Mesenchymal stem cell (in vitro differentiated cells and primary cell): ENCODE measurements around the gene PRDM12.

Source experiments
- DNase-seq: peaks from one replicate; pipeline ENCODE4 v3.0.0-alpha.2; 2013
- H2AFZ ChIP-seq: one replicate; pipeline ENCODE4 v1.6.1; 2013; ENCODE audit warnings: low read depth, mild to moderate bottlenecking, control low read depth, inconsistent platforms, low read length, moderate library complexity
- H2AK5ac ChIP-seq: 2 replicates; pipeline ENCODE4 v1.6.1; 2013; ENCODE audit warnings: low read length, moderate library complexity, mild to moderate bottlenecking, inconsistent platforms; ENCODE audit not compliant: severe bottlenecking
- H2BK120ac ChIP-seq: one replicate; pipeline ENCODE4 v1.6.1; 2013; ENCODE audit warnings: low read depth, mild to moderate bottlenecking, inconsistent platforms, low read length, moderate library complexity
- H2BK12ac ChIP-seq, 2 experiments: one replicate each; pipeline ENCODE4 v1.6.1; 2013; ENCODE audit warnings: inconsistent platforms in 2 of 2, low read length in 2 of 2, mild to moderate bottlenecking in 2 of 2, moderate library complexity in 2 of 2, control low read depth in 1 of 2
- H2BK15ac ChIP-seq: one replicate; pipeline ENCODE4 v1.6.1; 2013; ENCODE audit warnings: mild to moderate bottlenecking, low read depth, inconsistent platforms; ENCODE audit not compliant: poor library complexity, severe bottlenecking
- H2BK5ac ChIP-seq: 2 replicates; pipeline ENCODE4 v1.6.1; 2013; ENCODE audit warnings: low read depth, mild to moderate bottlenecking, low read length, control low read depth, inconsistent platforms; ENCODE audit not compliant: poor library complexity, severe bottlenecking
- H3K14ac ChIP-seq, 2 experiments: one replicate each; pipeline ENCODE4 v1.6.1; 2013; ENCODE audit warnings: inconsistent platforms in 2 of 2, low read length in 2 of 2, control low read depth in 1 of 2, mild to moderate bottlenecking in 1 of 2, moderate library complexity in 1 of 2
- H3K18ac ChIP-seq, 2 experiments: one replicate each; pipeline ENCODE4 v1.6.1; 2013; ENCODE audit warnings: inconsistent platforms in 2 of 2, low read length in 2 of 2, control low read depth in 1 of 2, low read depth in 1 of 2, mild to moderate bottlenecking in 1 of 2
- H3K23ac ChIP-seq, 2 experiments: one replicate each; pipeline ENCODE4 v1.6.1; 2013; ENCODE audit warnings: inconsistent platforms in 2 of 2, low read length in 2 of 2, mild to moderate bottlenecking in 2 of 2, moderate library complexity in 2 of 2, control low read depth in 1 of 2
- H3K27ac ChIP-seq: 2 replicates; pipeline ENCODE4 v1.5.1; 2013; ENCODE audit warnings: mild to moderate bottlenecking, moderate library complexity, low read length, control low read depth, inconsistent platforms; ENCODE audit not compliant: poor library complexity, severe bottlenecking
- H3K27me3 ChIP-seq, 2 experiments: 2 replicates each; pipeline versions ENCODE4 v1.6.1 to v1.7.0; 2013; ENCODE audit warnings: low read length in 2 of 2, mild to moderate bottlenecking in 2 of 2, moderate library complexity in 2 of 2, control low read depth in 1 of 2, inconsistent platforms in 1 of 2; ENCODE audit not compliant: control insufficient read depth in 1 of 2, insufficient read depth in 1 of 2
- H3K36me3 ChIP-seq, 2 experiments: 2 replicates each; pipeline versions ENCODE4 v1.6.1 to v1.7.0; 2013; ENCODE audit warnings: low read length in 2 of 2, control low read depth in 1 of 2, inconsistent platforms in 1 of 2, low read depth in 1 of 2, mild to moderate bottlenecking in 1 of 2; ENCODE audit not compliant: insufficient read depth in 2 of 2, control insufficient read depth in 1 of 2
- H3K4ac ChIP-seq, 2 experiments: one replicate each; pipeline ENCODE4 v1.6.1; 2013; ENCODE audit warnings: inconsistent platforms in 2 of 2, low read length in 2 of 2, mild to moderate bottlenecking in 2 of 2, moderate library complexity in 2 of 2, control low read depth in 1 of 2, low read depth in 1 of 2
- H3K4me1 ChIP-seq: 2 replicates; pipeline ENCODE4 v1.6.1; 2013; ENCODE audit warnings: low read depth, low read length, control low read depth; ENCODE audit not compliant: control insufficient read depth, insufficient read depth
- H3K4me2 ChIP-seq: 2 replicates; pipeline ENCODE4 v1.6.1; 2013; ENCODE audit warnings: low read length, mild to moderate bottlenecking, inconsistent platforms; ENCODE audit not compliant: poor library complexity, severe bottlenecking
- H3K4me3 ChIP-seq, 2 experiments: 2 replicates each; pipeline versions ENCODE4 v1.5.1 to v1.7.0; 2013; ENCODE audit warnings: low read length in 2 of 2, mild to moderate bottlenecking in 2 of 2, control low read depth in 1 of 2, low read depth in 1 of 2; ENCODE audit not compliant: insufficient read depth in 1 of 2
- H3K79me1 ChIP-seq: replicated peaks from 2 replicates; pipeline ENCODE4 v1.6.1; 2013; ENCODE audit warnings: mild to moderate bottlenecking, control low read depth, low read length, inconsistent platforms; ENCODE audit not compliant: poor library complexity, severe bottlenecking
- H3K9ac ChIP-seq: 2 replicates; pipeline ENCODE4 v1.7.0; 2013; ENCODE audit warnings: mild to moderate bottlenecking, low read length, moderate library complexity
- H3K9me3 ChIP-seq: 2 replicates; pipeline ENCODE4 v1.7.0; 2013; ENCODE audit warnings: mild to moderate bottlenecking, low read length; ENCODE audit not compliant: control insufficient read depth
- H4K8ac ChIP-seq: one replicate; pipeline ENCODE4 v1.6.1; 2013; ENCODE audit warnings: inconsistent platforms, mild to moderate bottlenecking, low read length, moderate library complexity
- H4K91ac ChIP-seq: one replicate; pipeline ENCODE4 v1.6.1; 2013; ENCODE audit warnings: mild to moderate bottlenecking, low read length, inconsistent platforms
- WGBS: methylation state at CpG from one replicate; pipeline ENCODE4 v1.1.7; 2013; ENCODE audit warnings: mixed read lengths; 5-methylcytosine and 5-hydroxymethylcytosine counted together

PRDM12 gene

GRCh38 chr9:130659699-130660248 is 4.6 kb upstream of the PRDM12 start:
- no peak for DNase-seq
- Histone ChIP-seq H3K27me3 (peaks cover 89 to 91% of the 10 kb centered on the region in 2 experiments), H3K18ac (no peak overlapping the region), H4K91ac (no peak overlapping the region), H2BK12ac (no peak overlapping the region), H2BK5ac (no peak overlapping the region), H3K4me1 (peaks cover 30% of the 10 kb centered on the region), H2BK120ac (no peak overlapping the region), H3K4ac (no peak overlapping the region), H3K9ac (no peak overlapping the region), H3K4me3 (no peak overlapping the region), H3K4me2 (no peak overlapping the region), H2AK5ac (no peak overlapping the region), H3K23ac (no peak overlapping the region), H2AFZ (no peak overlapping the region), H4K8ac (no peak overlapping the region), H3K14ac (no peak overlapping the region), H2BK15ac (no peak overlapping the region), H3K36me3 (no peaks in the 10 kb centered on the region), H3K9me3 (peaks cover 9% of the 10 kb centered on the region), H3K79me1 (no peaks in the 10 kb centered on the region), H3K27ac (no peak overlapping the region)
- WGBS = under 1% methylated on average over 52 of the region's 58 CpGs

- DNase-seq = no peak
Measured at GRCh38 chr9:130660326-130660682, 4.1 kb upstream of the PRDM12 start.

GRCh38 chr9:130660683-130661450 is 3.5 kb upstream of the PRDM12 start:
- peak overlapping the region in 1 of 2 experiments; percentile 15 for H3K4me3 ChIP-seq
- no peak overlapping the region for H3K27ac ChIP-seq
- peak; percentile 22 for DNase-seq
- no peak overlapping the region for H2BK5ac ChIP-seq
- no peak overlapping the region for H3K18ac ChIP-seq
- H3K36me3 ChIP-seq = no peaks in the 10 kb centered on the region
- H3K27me3 ChIP-seq = peaks cover 91 to 92% of the 10 kb centered on the region in 2 experiments
- peaks cover 35% of the 10 kb centered on the region for H3K4me1 ChIP-seq
- H3K79me1 ChIP-seq = no peaks in the 10 kb centered on the region
- H3K14ac ChIP-seq = no peak overlapping the region
- no peak overlapping the region for H2AFZ ChIP-seq
- H3K9ac ChIP-seq = no peak overlapping the region
- H4K8ac ChIP-seq = no peak overlapping the region
- peaks cover 9% of the 10 kb centered on the region for H3K9me3 ChIP-seq
- H2AK5ac ChIP-seq = no peak overlapping the region
- no peak overlapping the region for H2BK15ac ChIP-seq
- H3K4ac ChIP-seq = no peak overlapping the region
- H3K23ac ChIP-seq = peak overlapping the region in 1 of 2 experiments; percentile 70
- WGBS = 2% methylated on average over 79 of the region's 82 CpGs
- no peak overlapping the region for H4K91ac ChIP-seq
- H2BK120ac ChIP-seq = no peak overlapping the region
- peak overlapping the region; percentile 41 for H3K4me2 ChIP-seq
- H2BK12ac ChIP-seq = no peak overlapping the region

More at GRCh38 chr9:130660326-130660682, 4.1 kb upstream of the PRDM12 start:
- H3K18ac ChIP-seq = no peak overlapping the region
- H4K8ac ChIP-seq = no peak overlapping the region
- H2BK5ac ChIP-seq = no peak overlapping the region
- no peaks in the 10 kb centered on the region for H3K36me3 ChIP-seq
- no peak overlapping the region for H3K4ac ChIP-seq
- H3K14ac ChIP-seq = no peak overlapping the region
- H3K9ac ChIP-seq = no peak overlapping the region
- H2BK12ac ChIP-seq = no peak overlapping the region
- no peak overlapping the region for H2BK15ac ChIP-seq
- WGBS = 3% methylated on average over 30 of the region's 33 CpGs
- no peak overlapping the region for H4K91ac ChIP-seq
- H3K9me3 ChIP-seq = peaks cover 9% of the 10 kb centered on the region
- no peak overlapping the region for H2AK5ac ChIP-seq
- no peak overlapping the region for H3K23ac ChIP-seq
- H3K4me3 ChIP-seq = no peak overlapping the region
- H3K79me1 ChIP-seq = no peaks in the 10 kb centered on the region
- H2BK120ac ChIP-seq = no peak overlapping the region
- no peak overlapping the region for H2AFZ ChIP-seq
- H3K4me1 ChIP-seq = peaks cover 32% of the 10 kb centered on the region
- H3K27ac ChIP-seq = no peak overlapping the region
- H3K4me2 ChIP-seq = peak overlapping the region; percentile 41
- H3K27me3 ChIP-seq = peaks cover 90 to 92% of the 10 kb centered on the region in 2 experiments

- no peak overlapping the region for H3K4me2 ChIP-seq
- no peak overlapping the region for H3K27ac ChIP-seq
- H4K8ac ChIP-seq = no peak overlapping the region
- H3K18ac ChIP-seq = no peak overlapping the region
- no peak overlapping the region for H2BK120ac ChIP-seq
- peaks cover 41% of the 10 kb centered on the region for H3K4me1 ChIP-seq
- no peak overlapping the region for H2AK5ac ChIP-seq
- H3K27me3 ChIP-seq = peaks cover 91 to 92% of the 10 kb centered on the region in 2 experiments
- no peak overlapping the region for H3K9ac ChIP-seq
- H3K23ac ChIP-seq = no peak overlapping the region
- H3K9me3 ChIP-seq = peaks cover 9% of the 10 kb centered on the region
- WGBS = 4% methylated on average over 42 of the region's 47 CpGs
- H3K79me1 ChIP-seq = no peaks in the 10 kb centered on the region
- no peaks in the 10 kb centered on the region for H3K36me3 ChIP-seq
- H3K14ac ChIP-seq = no peak overlapping the region
- no peak overlapping the region for H2BK15ac ChIP-seq
- H4K91ac ChIP-seq = no peak overlapping the region
- H2AFZ ChIP-seq = no peak overlapping the region
- H2BK5ac ChIP-seq = no peak overlapping the region
- H3K4me3 ChIP-seq = no peak overlapping the region
- DNase-seq = peak; percentile 10
- H2BK12ac ChIP-seq = no peak overlapping the region
- H3K4ac ChIP-seq = no peak overlapping the region
Measured at GRCh38 chr9:130661451-130662098, 2.8 kb upstream of the PRDM12 start.
